Aorta (tissue), 5 donors: ENCODE data around the gene TMPRSS11B. TPM values are rescaled to one million over a fixed set of nuclear protein-coding genes. Genes with fewer than 3 reads are reported as not detected.
"Not testable (repeated sequence)": the region's sequence is repeated elsewhere in the genome, so short reads cannot be mapped to it uniquely, and the experiment has no call there.

ENCODE experiments used
- ATAC-seq: fragments of 200-7000 bp; cut with Tn5 transposase; one replicate; pipeline ENCODE4 v1.9.1; 2022; ENCODE audit warnings: moderate library complexity; ENCODE audit not compliant: low FRiP score
- DNase-seq, 2 donors: peaks; one replicate each; pipeline ENCODE4 v3.0.0-alpha.2; 2020
- H3K27ac ChIP-seq, 2 donors: one replicate each; pipeline ENCODE4 v1.5.1; 2013; ENCODE audit warnings: low read length in 2 of 2, mild to moderate bottlenecking in 2 of 2, moderate library complexity in 2 of 2, control low read depth in 1 of 2, inconsistent platforms in 1 of 2, low read depth in 1 of 2
- H3K27me3 ChIP-seq, 2 donors: one replicate each; pipeline ENCODE4 v1.6.1; 2013; ENCODE audit warnings: control low read depth in 1 of 2, low read length in 1 of 2, mild to moderate bottlenecking in 1 of 2, moderate library complexity in 1 of 2; ENCODE audit not compliant: insufficient read depth in 2 of 2, control insufficient read depth in 1 of 2
- H3K36me3 ChIP-seq, 2 donors: one replicate each; pipeline ENCODE4 v1.6.1; 2013; ENCODE audit warnings: control low read depth in 1 of 2, low read length in 1 of 2, mild to moderate bottlenecking in 1 of 2; ENCODE audit not compliant: insufficient read depth in 2 of 2, control insufficient read depth in 1 of 2
- H3K4me1 ChIP-seq, 2 donors: one replicate each; pipeline ENCODE4 v1.6.1; 2013; ENCODE audit warnings: low read length in 2 of 2, control low read depth in 1 of 2, mild to moderate bottlenecking in 1 of 2, moderate library complexity in 1 of 2; ENCODE audit not compliant: insufficient read depth in 2 of 2, control insufficient read depth in 1 of 2
- H3K4me3 ChIP-seq, 2 donors: one replicate each; pipeline ENCODE4 v1.5.1; 2013; ENCODE audit warnings: low read length in 2 of 2, control low read depth in 1 of 2, mild to moderate bottlenecking in 1 of 2
- H3K9me3 ChIP-seq: one replicate; pipeline ENCODE4 v1.6.1; 2013; ENCODE audit warnings: mild to moderate bottlenecking, low read length; ENCODE audit not compliant: control insufficient read depth
- WGBS, 2 donors: extraction: QIAGEN DNeasy Blood & Tissue Kit; methylation state at CpG; one replicate each; pipeline ENCODE4 v1.1.7; 2013; 5-methylcytosine and 5-hydroxymethylcytosine counted together
- intact Hi-C, 2 donors: fragments of 100-400 bp; cut with DNase I; formaldehyde crosslinking; loops; one replicate each; pipeline versions ENCODE4 v1.14.2 to v1.15.0; 2022
- polyA plus RNA-seq, 2 donors: library from polyadenylated mRNA; stranded (reverse); fragments of 200-250 nt; gene quantifications; one replicate each; pipeline ENCODE4 v1.2.3, GENCODE V29; 2013
- total RNA-seq, 2 donors: library from RNA; stranded (reverse); fragmentation: NEBNext Ultra II Directional; extraction: Animal tissue kit (Norgen Biotek cat#: 25700); gene quantifications; one replicate each; pipeline ENCODE4 v1.2.1, GENCODE V29; 2021
- donor health status: healthy with polysubstance abuse.
- donor health status: Bipolar disorder and iron deficiency.
- donor health status: DM: no; HTN: no; CAD: no.
- donor health status: DM: no; HTN: no; CAD: no.
- donor health status: DM: yes; HTN: yes; CAD: no.

TMPRSS11B gene
- total and polyA plus RNA-seq, 4 donors = 0.31 to 1.0 TPM; not detected in 2

DNA sequence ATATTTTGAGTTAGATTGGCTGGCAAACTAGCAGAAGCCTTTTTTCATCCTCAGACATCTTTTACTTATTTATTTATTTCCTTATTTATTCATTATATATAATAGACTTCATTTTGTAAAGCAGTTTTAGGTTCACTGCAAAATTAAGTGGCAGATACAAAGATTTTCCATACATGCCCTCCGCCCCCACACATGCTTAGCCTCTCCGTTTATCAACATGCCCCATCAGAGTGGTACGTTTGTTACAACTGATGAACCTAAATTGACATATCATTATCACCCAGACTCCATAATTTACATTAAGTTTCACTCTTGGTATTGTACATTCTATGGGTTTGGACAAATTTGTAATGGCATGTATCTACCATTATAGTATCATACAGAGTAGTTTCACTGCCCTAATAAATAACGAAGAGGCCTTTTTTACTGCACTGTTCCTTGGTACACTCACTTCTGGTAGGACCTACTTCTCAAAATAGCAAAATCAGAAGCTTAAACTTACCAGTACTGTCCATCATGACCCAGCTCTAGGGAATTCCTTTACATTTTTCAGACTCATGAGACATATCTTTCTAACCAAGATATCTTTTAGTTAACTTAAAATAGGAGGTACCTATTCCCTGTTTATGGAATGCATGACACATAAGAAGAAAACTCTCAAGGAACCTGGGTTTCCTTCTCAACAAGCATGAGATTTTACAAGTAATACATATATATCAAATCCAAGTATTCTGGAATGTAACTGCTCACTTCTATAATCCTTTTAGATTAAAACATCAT lies 4.8 kb upstream of the TMPRSS11B start:
- ATAC-seq (no peak), DNase-seq (no peak)
- H3K9me3 ChIP-seq = no peaks in the 10 kb centered on the region
- H3K27me3 ChIP-seq = no peaks in the 10 kb centered on the region
- no peak overlapping the region for H3K4me3 ChIP-seq
- no peaks in the 10 kb centered on the region for H3K36me3 ChIP-seq
- WGBS, 2 donors = 76 to 84% methylated on average over 4 of the region's 4 CpGs
- no peak overlapping the region for H3K27ac ChIP-seq
- H3K4me1 ChIP-seq = no peaks in the 10 kb centered on the region
- intact Hi-C loops = no loop called here

DNA sequence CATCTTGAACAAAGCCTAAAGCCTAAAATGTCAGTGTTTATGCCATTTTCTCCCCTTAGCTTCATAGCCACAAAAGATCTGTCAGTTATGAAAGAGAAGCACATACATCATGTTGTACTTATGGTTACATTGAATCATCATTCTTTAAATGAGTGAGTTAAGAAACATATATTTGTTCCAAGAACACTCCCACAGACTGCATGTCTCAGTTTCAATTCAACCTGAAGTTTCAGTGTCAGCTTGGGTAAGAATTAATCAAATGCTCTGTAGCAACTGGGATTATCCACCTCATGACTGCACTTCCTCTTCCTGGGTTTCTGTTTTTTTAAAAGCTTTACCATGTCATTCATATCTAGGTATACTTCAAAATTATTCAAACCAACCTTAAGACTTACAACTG lies 3.9 kb upstream of the TMPRSS11B start:
- Histone ChIP-seq H3K27me3 (no peaks in the 10 kb centered on the region), H3K9me3 (no peaks in the 10 kb centered on the region), H3K4me1 (no peaks in the 10 kb centered on the region), H3K27ac (no peak overlapping the region), H3K4me3 (no peak overlapping the region), H3K36me3 (no peaks in the 10 kb centered on the region)
- DNase-seq (no peak), ATAC-seq (no peak)
- intact Hi-C loops = no loop called here

- intact Hi-C loops = no loop called here
- no peak overlapping the region for H3K4me3 ChIP-seq
- no peaks in the 10 kb centered on the region for H3K36me3 ChIP-seq
- no peak for ATAC-seq
- H3K4me1 ChIP-seq = no peaks in the 10 kb centered on the region
- no peaks in the 10 kb centered on the region for H3K27me3 ChIP-seq
- H3K27ac ChIP-seq = no peak overlapping the region
- no peaks in the 10 kb centered on the region for H3K9me3 ChIP-seq
- DNase-seq = no peak
Observed at GRCh38 chr4:68240620-68241019, 4.9 kb downstream of the TMPRSS11B start.

DNA sequence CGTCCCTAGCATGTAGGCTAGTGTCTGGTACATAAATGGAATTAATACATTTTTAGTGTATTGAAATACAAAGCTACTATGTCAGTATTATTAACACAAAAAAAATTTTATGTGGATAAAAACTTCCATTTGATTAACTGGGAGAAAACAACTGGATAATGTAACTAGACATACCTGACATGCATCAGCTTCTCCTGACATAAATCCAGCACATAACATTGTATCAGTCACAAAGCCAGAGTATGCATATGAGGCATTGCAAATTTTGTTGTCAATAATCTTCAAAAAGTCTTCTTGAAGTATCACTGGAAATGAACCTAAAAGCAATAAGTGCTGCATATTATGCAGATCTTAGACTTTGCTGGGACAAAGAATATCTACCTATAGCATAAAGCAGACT lies 16.9 kb downstream of the TMPRSS11B start:
- WGBS, 2 donors = 41 to 49% methylated on average over 1 of the region's 1 CpG
- no peak overlapping the region for H3K27ac ChIP-seq
- H3K36me3 ChIP-seq = no peaks in the 10 kb centered on the region
- ATAC-seq (no peak), DNase-seq (no peak)
- H3K27me3 ChIP-seq = no peaks in the 10 kb centered on the region
- no peaks in the 10 kb centered on the region for H3K4me1 ChIP-seq
- intact Hi-C loops = no loop called here
- no peaks in the 10 kb centered on the region for H3K9me3 ChIP-seq
- H3K4me3 ChIP-seq = no peak overlapping the region

GRCh38 chr4:68218044-68218443 lies 27.4 kb downstream of the TMPRSS11B start:
- ATAC-seq (no peak), DNase-seq (no peak)
- no peak overlapping the region for H3K27ac ChIP-seq
- WGBS, 2 donors = 18 to 19% methylated on average over 1 of the region's 1 CpG
- no peak overlapping the region for H3K4me3 ChIP-seq
- H3K9me3 ChIP-seq = no peaks in the 10 kb centered on the region
- no peaks in the 10 kb centered on the region for H3K36me3 ChIP-seq
- intact Hi-C loops = no loop called here
- H3K27me3 ChIP-seq = no peaks in the 10 kb centered on the region
- H3K4me1 ChIP-seq = no peaks in the 10 kb centered on the region

GRCh38 chr4:68216501-68216900 lies 29.0 kb downstream of the TMPRSS11B start:
- Histone ChIP-seq H3K36me3 (no peaks in the 10 kb centered on the region), H3K4me3 (no peak overlapping the region), H3K9me3 (no peaks in the 10 kb centered on the region), H3K4me1 (no peaks in the 10 kb centered on the region), H3K27me3 (no peaks in the 10 kb centered on the region), H3K27ac (no peak overlapping the region)
- DNase-seq (no peak), ATAC-seq (no peak)
- intact Hi-C loops = no loop called here

- intact Hi-C loops = no loop called here
- H3K9me3 ChIP-seq = no peaks in the 10 kb centered on the region
- H3K27me3 ChIP-seq = no peaks in the 10 kb centered on the region
- no peak overlapping the region for H3K27ac ChIP-seq
- ATAC-seq = no peak
- no peaks in the 10 kb centered on the region for H3K36me3 ChIP-seq
- WGBS, 2 donors = 80 to 81% methylated on average over 1 of the region's 1 CpG
- DNase-seq = no peak
- no peaks in the 10 kb centered on the region for H3K4me1 ChIP-seq
- no peak overlapping the region for H3K4me3 ChIP-seq
Observed at GRCh38 chr4:68209003-68209402, 36.5 kb downstream of the TMPRSS11B start.

GRCh38 chr4:68194305-68194704 lies 51.2 kb downstream of the TMPRSS11B start:
- WGBS, 2 donors = 81% methylated on average over 5 of the region's 5 CpGs
- H3K4me1 ChIP-seq, H3K27ac ChIP-seq, H3K9me3 ChIP-seq, ATAC-seq, intact Hi-C loops, H3K27me3 ChIP-seq, H3K4me3 ChIP-seq, H3K36me3 ChIP-seq, DNase-seq: not testable (repeated sequence)

DNA sequence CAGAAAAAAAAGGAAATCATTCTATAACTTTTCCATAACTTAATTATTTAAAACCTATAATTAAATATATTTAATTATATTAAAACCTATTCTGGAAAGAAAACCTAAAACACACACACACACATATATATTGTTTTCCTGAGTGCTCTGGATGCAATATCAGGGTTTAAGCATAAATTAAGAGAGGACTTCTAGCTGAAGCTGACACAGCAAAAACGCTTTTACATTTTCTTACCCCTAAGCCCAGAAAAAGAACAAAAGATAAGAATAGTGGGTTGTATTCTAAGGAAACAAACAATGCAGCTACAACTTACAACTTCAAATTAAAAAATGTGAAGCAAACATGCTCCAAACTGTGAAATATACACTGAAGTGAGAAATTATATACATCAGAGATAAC lies 52.3 kb downstream of the TMPRSS11B start:
- no peaks in the 10 kb centered on the region for H3K4me1 ChIP-seq
- ATAC-seq (no peak), DNase-seq (no peak)
- no peaks in the 10 kb centered on the region for H3K36me3 ChIP-seq
- no peaks in the 10 kb centered on the region for H3K9me3 ChIP-seq
- H3K27me3 ChIP-seq = no peaks in the 10 kb centered on the region
- H3K27ac ChIP-seq = no peak overlapping the region
- WGBS, 2 donors = 66 to 77% methylated on average over 1 of the region's 1 CpG
- intact Hi-C loops = no loop called here
- no peak overlapping the region for H3K4me3 ChIP-seq
